DOHH2 (cell line): Measurements from ENCODE around the gene YTHDC2.

Experiments
- EZH2phosphoT487 ChIP-seq: fragments of 200-600 bp; sonication (generic); IDR thresholded peaks from 2 replicates; pipeline ENCODE4 v1.6.1; 2017; ENCODE audit warnings: borderline replicate concordance, mild to moderate bottlenecking, antibody characterized with exemption, low read length, moderate library complexity, mixed read lengths
- TF ChIP-seq, protein P1 (sequence below): fragments of 200-600 bp; sonication (generic); IDR thresholded peaks from one replicate; pipeline ENCODE4 v1.5.1; 2014; ENCODE audit warnings: antibody characterized with exemption, mild to moderate bottlenecking, low read depth, low read length; ENCODE audit not compliant: poor library complexity, severe bottlenecking

DNA sequence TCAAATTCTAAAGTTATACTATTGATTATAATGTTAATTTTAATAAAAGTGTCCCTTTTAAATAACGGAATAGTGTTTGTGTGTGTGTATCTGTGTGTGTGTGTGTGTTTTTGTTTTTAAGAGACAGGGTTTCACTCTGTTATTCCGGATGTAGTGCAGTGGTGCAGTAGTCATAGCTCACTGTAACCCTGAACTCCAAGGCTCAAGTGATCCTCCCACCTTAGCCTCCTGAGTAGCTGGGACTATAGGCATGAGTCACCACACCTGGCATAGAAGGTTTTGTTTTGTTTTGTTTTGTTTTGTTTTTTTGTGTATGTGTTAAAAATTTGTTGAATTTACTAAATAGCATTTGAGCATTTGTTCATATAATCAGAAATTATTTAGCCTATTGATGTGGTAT is 64.6 kb downstream of the YTHDC2 start:
- TF ChIP-seq, protein P1, sequence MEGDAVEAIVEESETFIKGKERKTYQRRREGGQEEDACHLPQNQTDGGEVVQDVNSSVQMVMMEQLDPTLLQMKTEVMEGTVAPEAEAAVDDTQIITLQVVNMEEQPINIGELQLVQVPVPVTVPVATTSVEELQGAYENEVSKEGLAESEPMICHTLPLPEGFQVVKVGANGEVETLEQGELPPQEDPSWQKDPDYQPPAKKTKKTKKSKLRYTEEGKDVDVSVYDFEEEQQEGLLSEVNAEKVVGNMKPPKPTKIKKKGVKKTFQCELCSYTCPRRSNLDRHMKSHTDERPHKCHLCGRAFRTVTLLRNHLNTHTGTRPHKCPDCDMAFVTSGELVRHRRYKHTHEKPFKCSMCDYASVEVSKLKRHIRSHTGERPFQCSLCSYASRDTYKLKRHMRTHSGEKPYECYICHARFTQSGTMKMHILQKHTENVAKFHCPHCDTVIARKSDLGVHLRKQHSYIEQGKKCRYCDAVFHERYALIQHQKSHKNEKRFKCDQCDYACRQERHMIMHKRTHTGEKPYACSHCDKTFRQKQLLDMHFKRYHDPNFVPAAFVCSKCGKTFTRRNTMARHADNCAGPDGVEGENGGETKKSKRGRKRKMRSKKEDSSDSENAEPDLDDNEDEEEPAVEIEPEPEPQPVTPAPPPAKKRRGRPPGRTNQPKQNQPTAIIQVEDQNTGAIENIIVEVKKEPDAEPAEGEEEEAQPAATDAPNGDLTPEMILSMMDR = no peak
- TF ChIP-seq EZH2phosphoT487 = no peak
